ENCODE data around the gene KLHL3.

KLHL3 gene

DNA sequence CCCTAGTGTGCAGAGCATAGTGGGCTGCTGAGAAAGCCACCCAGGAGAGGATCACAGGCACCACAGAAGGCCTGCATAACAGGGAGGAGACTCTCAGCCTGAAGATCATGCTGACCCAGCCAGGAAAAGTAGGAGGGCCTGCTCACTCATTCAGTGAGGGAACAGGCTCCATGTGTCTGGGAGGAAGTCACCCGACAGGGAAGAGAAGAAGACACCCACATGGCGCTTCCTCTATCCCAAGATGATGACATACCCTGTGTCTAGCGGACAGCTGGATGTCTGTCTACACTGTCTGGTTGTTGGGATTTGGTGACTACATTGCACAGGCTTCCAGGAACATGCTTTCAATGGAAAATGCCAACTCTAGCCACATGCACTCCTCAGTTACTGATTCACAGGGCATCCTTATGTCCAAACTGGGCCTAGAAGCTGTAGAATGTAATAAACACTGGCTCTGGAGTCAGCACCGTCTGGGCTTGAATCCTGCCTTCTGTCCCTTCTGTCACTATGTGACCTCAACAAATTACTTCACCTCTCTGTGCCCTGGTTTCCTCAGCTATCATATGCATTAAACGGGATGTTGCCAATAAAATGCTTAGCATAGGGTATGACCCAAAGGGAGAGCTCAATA, 47.6 kb downstream of the KLHL3 start:
- DNase-seq (ENCODE audit: insufficient read length, low spot score) (no peak), FAIRE-seq (no peak)
- TF ChIP-seq, protein P1, sequence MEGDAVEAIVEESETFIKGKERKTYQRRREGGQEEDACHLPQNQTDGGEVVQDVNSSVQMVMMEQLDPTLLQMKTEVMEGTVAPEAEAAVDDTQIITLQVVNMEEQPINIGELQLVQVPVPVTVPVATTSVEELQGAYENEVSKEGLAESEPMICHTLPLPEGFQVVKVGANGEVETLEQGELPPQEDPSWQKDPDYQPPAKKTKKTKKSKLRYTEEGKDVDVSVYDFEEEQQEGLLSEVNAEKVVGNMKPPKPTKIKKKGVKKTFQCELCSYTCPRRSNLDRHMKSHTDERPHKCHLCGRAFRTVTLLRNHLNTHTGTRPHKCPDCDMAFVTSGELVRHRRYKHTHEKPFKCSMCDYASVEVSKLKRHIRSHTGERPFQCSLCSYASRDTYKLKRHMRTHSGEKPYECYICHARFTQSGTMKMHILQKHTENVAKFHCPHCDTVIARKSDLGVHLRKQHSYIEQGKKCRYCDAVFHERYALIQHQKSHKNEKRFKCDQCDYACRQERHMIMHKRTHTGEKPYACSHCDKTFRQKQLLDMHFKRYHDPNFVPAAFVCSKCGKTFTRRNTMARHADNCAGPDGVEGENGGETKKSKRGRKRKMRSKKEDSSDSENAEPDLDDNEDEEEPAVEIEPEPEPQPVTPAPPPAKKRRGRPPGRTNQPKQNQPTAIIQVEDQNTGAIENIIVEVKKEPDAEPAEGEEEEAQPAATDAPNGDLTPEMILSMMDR (IDR thresholded peaks at IDR 0.05; ENCODE audit: insufficient read depth, missing control alignments): no peak

DNA sequence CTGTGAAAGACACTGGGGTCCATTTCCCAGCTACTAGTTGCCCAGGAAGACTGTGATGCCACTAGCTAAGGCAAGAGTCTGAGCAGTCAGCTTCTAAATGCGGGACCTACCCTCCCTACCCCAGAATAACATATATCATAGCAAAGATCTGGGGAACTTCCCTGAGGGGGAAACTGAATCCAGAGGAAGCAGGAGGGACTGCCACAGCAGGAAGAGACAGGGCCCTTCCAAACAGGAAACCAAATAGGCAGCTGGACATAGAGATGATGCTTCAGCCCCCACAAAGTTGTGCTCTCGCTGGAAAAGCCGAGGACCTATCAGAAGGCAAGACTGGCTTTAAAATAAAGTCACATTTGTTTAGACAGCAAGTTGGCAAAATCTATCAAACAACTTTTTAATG, 51.1 kb downstream of the KLHL3 start:
- TF ChIP-seq, protein P1 (IDR thresholded peaks at IDR 0.05; ENCODE audit: insufficient read depth, missing control alignments): no peak
- FAIRE-seq (no peak), DNase-seq (ENCODE audit: insufficient read length, low spot score) (no peak)

DNA sequence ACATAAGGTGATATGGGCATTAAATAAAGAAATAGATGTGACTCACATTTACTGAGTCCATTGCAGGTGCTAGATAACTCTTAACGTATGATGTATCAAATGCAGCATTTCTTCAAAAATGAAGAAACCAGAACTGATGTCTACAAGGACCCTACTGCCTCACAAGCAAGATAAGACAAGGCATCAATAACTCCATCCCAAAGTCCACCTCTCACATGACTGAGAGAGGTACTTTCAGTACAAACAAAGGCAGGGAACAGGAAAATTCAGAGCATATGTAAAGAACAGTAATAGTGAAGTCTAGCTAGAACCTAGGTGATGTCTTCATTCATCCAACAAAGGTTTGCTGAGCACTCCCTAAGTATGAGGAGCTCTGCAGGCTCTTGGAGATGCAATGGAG, 54.7 kb downstream of the KLHL3 start:
- TF ChIP-seq, protein P1 (IDR thresholded peaks at IDR 0.05; ENCODE audit: insufficient read depth, missing control alignments): no peak
- DNase-seq (ENCODE audit: insufficient read length, low spot score): no peak
- no peak for FAIRE-seq

DNA sequence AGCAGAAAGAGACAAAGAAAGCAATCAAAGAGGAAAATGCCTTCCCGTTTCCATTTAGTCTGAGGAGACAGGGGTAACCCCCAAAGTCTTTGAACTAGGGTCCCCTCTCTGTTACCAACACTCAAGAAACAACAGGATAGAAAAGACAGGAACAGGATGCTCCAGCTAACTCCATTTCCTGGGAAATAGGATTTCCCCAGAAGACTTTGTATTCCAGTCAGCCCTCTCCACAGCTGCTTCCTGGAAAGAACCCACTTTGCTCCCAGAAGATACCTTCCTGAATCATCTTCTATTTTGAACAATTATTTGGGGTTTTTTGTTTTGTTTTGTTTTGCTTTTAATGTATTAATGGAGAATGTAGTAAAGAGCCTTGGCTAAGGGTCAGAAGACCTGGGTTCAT, 56.0 kb downstream of the KLHL3 start:
- no peak for FAIRE-seq
- TF ChIP-seq, protein P1 (IDR thresholded peaks at IDR 0.05; ENCODE audit: insufficient read depth, missing control alignments): no peak
- DNase-seq (ENCODE audit: insufficient read length, low spot score): no peak

DNA sequence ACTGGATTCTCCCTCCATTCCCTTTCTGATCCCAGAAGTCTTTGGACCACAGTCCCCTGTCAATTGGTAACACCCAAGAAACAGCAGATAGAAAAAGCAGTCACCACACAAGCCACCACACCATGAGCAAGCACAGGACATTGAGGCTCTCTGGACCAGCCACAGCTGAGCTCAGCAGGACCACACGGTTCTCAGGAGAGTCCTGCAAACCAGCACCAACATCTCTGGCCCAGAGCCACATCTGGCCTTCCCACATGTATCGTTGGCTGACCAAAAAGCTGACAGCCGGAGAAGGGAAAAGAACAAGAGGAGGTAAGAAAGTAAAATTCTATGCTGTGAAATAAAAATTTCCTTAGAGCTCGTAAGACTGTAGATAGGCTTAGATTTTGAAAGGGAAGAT, 56.7 kb downstream of the KLHL3 start:
- no peak for FAIRE-seq
- TF ChIP-seq, protein P1 (IDR thresholded peaks at IDR 0.05; ENCODE audit: insufficient read depth, missing control alignments): no peak
- no peak for DNase-seq (ENCODE audit: insufficient read length, low spot score)

DNA sequence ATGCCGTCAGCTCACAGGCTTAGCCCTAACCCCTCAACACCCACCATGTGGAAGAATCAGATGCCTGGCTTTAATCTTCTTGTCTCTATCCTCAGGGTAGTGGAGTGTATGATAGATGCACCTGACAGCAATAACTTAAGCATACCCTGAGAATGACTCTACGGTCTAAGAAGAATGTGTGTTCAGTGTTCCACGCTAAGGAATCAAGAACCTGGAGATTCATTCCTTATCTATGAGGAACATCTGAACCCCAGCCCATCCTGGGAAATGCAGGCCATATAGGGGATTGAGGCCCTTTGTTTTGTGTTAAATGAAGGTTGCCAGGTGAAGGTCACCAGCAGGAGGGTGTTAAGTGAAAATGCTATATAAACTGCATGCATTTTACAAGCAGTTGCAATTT, 63.0 kb downstream of the KLHL3 start:
- no peak for DNase-seq (ENCODE audit: insufficient read length, low spot score)
- no peak for FAIRE-seq
- TF ChIP-seq, protein P1 (IDR thresholded peaks at IDR 0.05; ENCODE audit: insufficient read depth, missing control alignments): no peak

DNA sequence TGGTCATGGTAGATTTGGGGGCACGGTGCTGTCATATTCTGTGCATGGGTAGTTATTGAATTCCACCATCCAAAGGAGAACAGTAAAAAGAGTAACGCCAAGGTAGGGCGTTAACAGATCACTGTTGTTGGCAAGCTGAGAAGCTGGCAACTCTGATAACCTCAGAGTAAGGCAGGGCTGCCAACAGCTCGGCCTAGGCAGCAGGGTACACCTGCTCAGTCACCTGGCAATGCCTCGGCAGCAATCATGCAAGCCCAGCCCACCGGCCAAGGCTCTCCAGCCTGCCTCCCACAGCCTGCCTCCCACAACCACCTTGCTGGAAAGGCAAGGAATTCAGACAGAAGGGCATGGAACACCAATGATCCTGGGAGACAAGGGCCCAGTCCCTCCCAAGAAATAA, 63.9 kb downstream of the KLHL3 start:
- no peak for FAIRE-seq
- DNase-seq (ENCODE audit: insufficient read length, low spot score): no peak
- TF ChIP-seq, protein P1 (IDR thresholded peaks at IDR 0.05; ENCODE audit: insufficient read depth, missing control alignments): no peak

Data from D721Med (cell line).